WTC11 (cell line): ENCODE measurements around the gene PHC3. TPM values are rescaled to one million over a fixed set of nuclear protein-coding genes. Genes with fewer than 3 reads are reported as not detected.

Experiments used
- ATAC-seq: fragments of 200-7000 bp; cut with Tn5 transposase; 2 replicates; pipeline ENCODE4 v1.10.0; 2021; ENCODE audit warnings: mild to moderate bottlenecking, moderate library complexity
- CTCF ChIA-PET: fragments of 300-600 bp; sonication (Branson Sonifier 250); formaldehyde crosslinking; loops from one replicate; lab custom pipeline; 2021; ENCODE audit warnings: antibody characterized with exemption; lab: Charles Lee
- POLR2A ChIA-PET: fragments of 350-600 bp; sonication (Branson Sonifier 250); formaldehyde crosslinking; loops from one replicate; lab custom pipeline; 2021; ENCODE audit warnings: antibody characterized with exemption; lab: Charles Lee
- DNase-seq: peaks from one replicate; pipeline ENCODE4 v3.0.0; 2021; ENCODE audit warnings: low spot score
- H3K27ac Mint-ChIP-seq: 2 replicates; pipeline ENCODE4 v1.8.0; 2021; ENCODE audit warnings: mixed read lengths
- H3K27me3 Mint-ChIP-seq: 2 replicates; pipeline ENCODE4 v1.8.0; 2021; ENCODE audit warnings: low read depth, mild to moderate bottlenecking, moderate library complexity, mixed read lengths
- H3K36me3 Mint-ChIP-seq: 2 replicates; pipeline ENCODE4 v1.8.0; 2021; ENCODE audit warnings: mixed read lengths
- H3K4me1 Mint-ChIP-seq: 2 replicates; pipeline ENCODE4 v1.8.0; 2022; ENCODE audit warnings: mixed read lengths
- H3K4me3 Mint-ChIP-seq: 2 replicates; pipeline ENCODE4 v1.8.0; 2021; ENCODE audit warnings: mild to moderate bottlenecking, moderate library complexity, mixed read lengths
- H3K9me3 Mint-ChIP-seq: 2 replicates; pipeline ENCODE4 v1.8.0; 2021; ENCODE audit warnings: mixed read lengths
- AFF4 ChIP-seq: sonication (generic); formaldehyde crosslinking; IDR thresholded peaks from 2 replicates; pipeline ENCODE4 v1.8.1; 2023; ENCODE audit warnings: mild to moderate bottlenecking, missing genetic modification reagents, borderline replicate concordance
- ATF1 ChIP-seq: sonication (generic); formaldehyde crosslinking; IDR thresholded peaks from 2 replicates; pipeline ENCODE4 v1.8.1; 2023; ENCODE audit warnings: mild to moderate bottlenecking, moderate library complexity, missing genetic modification reagents
- CREB1 ChIP-seq: sonication (generic); formaldehyde crosslinking; IDR thresholded peaks from 2 replicates; pipeline ENCODE4 v1.8.0; 2023; ENCODE audit warnings: mild to moderate bottlenecking, missing genetic modification reagents
- ELF4 ChIP-seq: sonication (generic); formaldehyde crosslinking; IDR thresholded peaks from 2 replicates; pipeline ENCODE4 v1.8.1; 2022; ENCODE audit warnings: low read depth, mild to moderate bottlenecking, moderate library complexity, missing genetic modification reagents
- NFATC4 ChIP-seq: fragments of 250-450 bp; sonication (Bioruptor Pico); IDR thresholded peaks from 2 replicates; pipeline ENCODE4 v1.9.0; 2021; ENCODE audit warnings: mild to moderate bottlenecking
- NFE2L1 ChIP-seq: sonication (generic); formaldehyde crosslinking; IDR thresholded peaks from 2 replicates; pipeline ENCODE4 v1.8.1; 2023; ENCODE audit warnings: missing genetic modification reagents
- NR2C2 ChIP-seq: sonication (generic); formaldehyde crosslinking; IDR thresholded peaks from 2 replicates; pipeline ENCODE4 v1.8.0; 2022; ENCODE audit warnings: mild to moderate bottlenecking, missing genetic modification reagents
- PRDM15 ChIP-seq: sonication (generic); formaldehyde crosslinking; IDR thresholded peaks from 2 replicates; pipeline ENCODE4 v1.8.0; 2022; ENCODE audit warnings: missing genetic modification reagents
- SOX15 ChIP-seq: fragments of 250-450 bp; sonication (Bioruptor Pico); IDR thresholded peaks from 2 replicates; pipeline ENCODE4 v1.9.0; 2021; ENCODE audit warnings: mild to moderate bottlenecking
- SP1 ChIP-seq: sonication (generic); formaldehyde crosslinking; conservative IDR thresholded peaks from 2 replicates; pipeline ENCODE4 v1.8.1; 2022; ENCODE audit warnings: missing genetic modification reagents
- TEAD4 ChIP-seq: sonication (generic); formaldehyde crosslinking; IDR thresholded peaks from 2 replicates; pipeline ENCODE4 v1.8.0; 2022; ENCODE audit warnings: mild to moderate bottlenecking, missing genetic modification reagents
- TP53 ChIP-seq: sonication (generic); formaldehyde crosslinking; IDR thresholded peaks from 2 replicates; pipeline ENCODE4 v1.8.1; 2023; ENCODE audit warnings: mild to moderate bottlenecking, missing genetic modification reagents
- ZNF138 ChIP-seq: sonication (generic); formaldehyde crosslinking; conservative IDR thresholded peaks from 2 replicates; pipeline ENCODE4 v1.8.1; 2022; ENCODE audit warnings: mild to moderate bottlenecking, moderate library complexity, missing genetic modification reagents
- ZNF219 ChIP-seq: sonication (generic); formaldehyde crosslinking; IDR thresholded peaks from 2 replicates; pipeline ENCODE4 v1.8.0; 2023; ENCODE audit warnings: missing genetic modification reagents, mild to moderate bottlenecking, borderline replicate concordance
- ZNF317 ChIP-seq: sonication (generic); formaldehyde crosslinking; IDR thresholded peaks from 2 replicates; pipeline ENCODE4 v1.8.1; 2023; ENCODE audit warnings: low read depth, mild to moderate bottlenecking, moderate library complexity, missing genetic modification reagents, borderline replicate concordance
- ZNF423 ChIP-seq: fragments of 250-450 bp; sonication (Bioruptor Pico); IDR thresholded peaks from 2 replicates; pipeline ENCODE4 v2.1.2; 2022; ENCODE audit warnings: mild to moderate bottlenecking, moderate library complexity
- ZNF532 ChIP-seq: fragments of 250-450 bp; sonication (Bioruptor Pico); IDR thresholded peaks from 2 replicates; pipeline ENCODE4 v1.9.0; 2021; ENCODE audit warnings: mild to moderate bottlenecking, borderline replicate concordance
- total RNA-seq: library from RNA; stranded (reverse); gene quantifications from 3 replicates; pipeline ENCODE4 v1.2.3, GENCODE V29; 2021
- TF ChIP-seq, protein P1 (sequence below): sonication (generic); formaldehyde crosslinking; IDR thresholded peaks from 2 replicates; pipeline ENCODE4 v1.8.1; 2023; ENCODE audit warnings: mild to moderate bottlenecking, missing genetic modification reagents
- TF ChIP-seq, protein P2 (sequence below): sonication (generic); formaldehyde crosslinking; IDR thresholded peaks from 2 replicates; pipeline ENCODE4 v1.8.0; 2023; ENCODE audit warnings: mild to moderate bottlenecking, missing genetic modification reagents

Gene PHC3
- total RNA-seq, 1 experiment from 2014 or later, result 27.8 TPM

DNA sequence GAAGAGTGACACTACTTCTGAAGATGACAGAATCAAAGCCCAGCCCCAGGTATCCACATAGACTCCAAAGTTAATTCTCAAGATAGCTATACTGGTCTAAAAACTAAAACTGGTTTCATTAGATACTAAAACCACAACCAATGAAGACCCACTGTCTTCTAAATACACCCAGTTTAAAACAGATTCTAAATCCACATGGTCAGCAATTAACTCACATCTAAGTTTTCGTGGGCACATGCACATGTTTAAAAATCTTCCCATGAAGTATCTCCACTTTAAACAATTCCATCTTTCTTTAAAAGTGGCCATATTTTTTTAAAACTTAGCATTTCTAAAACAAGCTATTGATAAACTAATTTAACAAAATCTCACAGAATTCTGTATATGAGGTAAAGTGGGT, 80.6 kb downstream of the PHC3 start (continued):
- TF ChIP-seq AFF4 (CRISPR knock-in tag) (no peak), TP53 (CRISPR knock-in tag) (no peak), ATF1 (CRISPR knock-in tag) (no peak)

GRCh38 chr3:170098753-170099152, 82.8 kb downstream of the PHC3 start:
- Mint-ChIP-seq H3K9me3 (no peaks in the 10 kb centered on the region), H3K36me3 (peaks cover 33% of the 10 kb centered on the region), H3K4me1 (no peaks in the 10 kb centered on the region), H3K27ac (no peak overlapping the region)
- POLR2A ChIA-PET, result no interaction called here
- CTCF ChIA-PET, result interaction anchor here (1.2 kb wide), 1 partner anchor 20 kb away, joined by 3 read pairs; no protein-coding TSS in a partner anchor
- TF ChIP-seq ZNF423 (CRISPR knock-in tag), result no peak
- TF ChIP-seq, protein P1, sequence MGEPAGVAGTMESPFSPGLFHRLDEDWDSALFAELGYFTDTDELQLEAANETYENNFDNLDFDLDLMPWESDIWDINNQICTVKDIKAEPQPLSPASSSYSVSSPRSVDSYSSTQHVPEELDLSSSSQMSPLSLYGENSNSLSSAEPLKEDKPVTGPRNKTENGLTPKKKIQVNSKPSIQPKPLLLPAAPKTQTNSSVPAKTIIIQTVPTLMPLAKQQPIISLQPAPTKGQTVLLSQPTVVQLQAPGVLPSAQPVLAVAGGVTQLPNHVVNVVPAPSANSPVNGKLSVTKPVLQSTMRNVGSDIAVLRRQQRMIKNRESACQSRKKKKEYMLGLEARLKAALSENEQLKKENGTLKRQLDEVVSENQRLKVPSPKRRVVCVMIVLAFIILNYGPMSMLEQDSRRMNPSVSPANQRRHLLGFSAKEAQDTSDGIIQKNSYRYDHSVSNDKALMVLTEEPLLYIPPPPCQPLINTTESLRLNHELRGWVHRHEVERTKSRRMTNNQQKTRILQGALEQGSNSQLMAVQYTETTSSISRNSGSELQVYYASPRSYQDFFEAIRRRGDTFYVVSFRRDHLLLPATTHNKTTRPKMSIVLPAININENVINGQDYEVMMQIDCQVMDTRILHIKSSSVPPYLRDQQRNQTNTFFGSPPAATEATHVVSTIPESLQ (CRISPR knock-in tag), result no peak
- TF ChIP-seq, protein P2, sequence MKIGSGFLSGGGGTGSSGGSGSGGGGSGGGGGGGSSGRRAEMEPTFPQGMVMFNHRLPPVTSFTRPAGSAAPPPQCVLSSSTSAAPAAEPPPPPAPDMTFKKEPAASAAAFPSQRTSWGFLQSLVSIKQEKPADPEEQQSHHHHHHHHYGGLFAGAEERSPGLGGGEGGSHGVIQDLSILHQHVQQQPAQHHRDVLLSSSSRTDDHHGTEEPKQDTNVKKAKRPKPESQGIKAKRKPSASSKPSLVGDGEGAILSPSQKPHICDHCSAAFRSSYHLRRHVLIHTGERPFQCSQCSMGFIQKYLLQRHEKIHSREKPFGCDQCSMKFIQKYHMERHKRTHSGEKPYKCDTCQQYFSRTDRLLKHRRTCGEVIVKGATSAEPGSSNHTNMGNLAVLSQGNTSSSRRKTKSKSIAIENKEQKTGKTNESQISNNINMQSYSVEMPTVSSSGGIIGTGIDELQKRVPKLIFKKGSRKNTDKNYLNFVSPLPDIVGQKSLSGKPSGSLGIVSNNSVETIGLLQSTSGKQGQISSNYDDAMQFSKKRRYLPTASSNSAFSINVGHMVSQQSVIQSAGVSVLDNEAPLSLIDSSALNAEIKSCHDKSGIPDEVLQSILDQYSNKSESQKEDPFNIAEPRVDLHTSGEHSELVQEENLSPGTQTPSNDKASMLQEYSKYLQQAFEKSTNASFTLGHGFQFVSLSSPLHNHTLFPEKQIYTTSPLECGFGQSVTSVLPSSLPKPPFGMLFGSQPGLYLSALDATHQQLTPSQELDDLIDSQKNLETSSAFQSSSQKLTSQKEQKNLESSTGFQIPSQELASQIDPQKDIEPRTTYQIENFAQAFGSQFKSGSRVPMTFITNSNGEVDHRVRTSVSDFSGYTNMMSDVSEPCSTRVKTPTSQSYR, result no peak
- no peak for TF ChIP-seq SP1 (CRISPR knock-in tag)
- no peak for TF ChIP-seq NFE2L1 (CRISPR knock-in tag)
- no peak for TF ChIP-seq ZNF317
- TF ChIP-seq TEAD4 (CRISPR knock-in tag), result no peak
- no peak for TF ChIP-seq CREB1 (CRISPR knock-in tag)
- TF ChIP-seq ZNF138 (CRISPR knock-in tag), result no peak
- no peak for TF ChIP-seq ZNF219
- TF ChIP-seq NFATC4 (CRISPR knock-in tag), result no peak
- TF ChIP-seq SOX15 (CRISPR knock-in tag), result no peak
- TF ChIP-seq ATF1 (CRISPR knock-in tag), result no peak
- TF ChIP-seq PRDM15 (CRISPR knock-in tag), result no peak
- no peak for TF ChIP-seq NR2C2
- no peak for TF ChIP-seq ELF4 (CRISPR knock-in tag)
- TF ChIP-seq ZNF532 (CRISPR knock-in tag), result no peak
- TF ChIP-seq, all 79 proteins: peak for 0
- no peak for ATAC-seq
- no peak for DNase-seq
- H3K4me3 Mint-ChIP-seq, result no peak overlapping the region
- no peaks in the 10 kb centered on the region for H3K27me3 Mint-ChIP-seq
